Measurements from ENCODE around the gene NCOA6.
A peak's percentile ranks its signal among the peaks of the same experiment; 100 is the strongest.
"Not testable (repeated sequence)": the region's sequence is repeated elsewhere in the genome, so short reads cannot be mapped to it uniquely, and the experiment has no call there.

Gene NCOA6

GRCh38 chr20:34824806-34825529 lies 483 bp downstream of the NCOA6 start:
- ATAC-seq: peak; percentile 78 to 83

GRCh38 chr20:34824452-34824805 lies 1.0 kb downstream of the NCOA6 start:
- ATAC-seq: peak; percentile 76 to 82

GRCh38 chr20:34824026-34824425 lies 1.4 kb downstream of the NCOA6 start:
- no peak for ATAC-seq

- ATAC-seq: no peak
Observed at GRCh38 chr20:34820805-34821578, 4.5 kb downstream of the NCOA6 start.

- no peak for ATAC-seq
Observed at GRCh38 chr20:34817801-34818200, 7.7 kb downstream of the NCOA6 start.

GRCh38 chr20:34817072-34817471 lies 8.4 kb downstream of the NCOA6 start:
- ATAC-seq: no peak

GRCh38 chr20:34815636-34816035 lies 9.8 kb downstream of the NCOA6 start:
- no peak for ATAC-seq

GRCh38 chr20:34808583-34808982 lies 16.9 kb downstream of the NCOA6 start:
- no peak for ATAC-seq

GRCh38 chr20:34807944-34808465 lies 17.4 kb downstream of the NCOA6 start:
- not testable (repeated sequence) for ATAC-seq

- ATAC-seq: no peak
Observed at GRCh38 chr20:34806255-34806654, 19.2 kb downstream of the NCOA6 start.

- ATAC-seq: no peak
Observed at GRCh38 chr20:34798871-34799270, 26.6 kb downstream of the NCOA6 start.

- no peak for ATAC-seq
Observed at GRCh38 chr20:34798328-34798727, 27.1 kb downstream of the NCOA6 start.

- no peak for ATAC-seq
Observed at GRCh38 chr20:34797012-34797995, 28.1 kb downstream of the NCOA6 start.

- no peak for ATAC-seq
Observed at GRCh38 chr20:34794006-34794585, 31.4 kb downstream of the NCOA6 start.

GRCh38 chr20:34792687-34793363 lies 32.6 kb downstream of the NCOA6 start:
- no peak for ATAC-seq

GRCh38 chr20:34791289-34792020 lies 34.0 kb downstream of the NCOA6 start:
- no peak for ATAC-seq

GRCh38 chr20:34781220-34781619 lies 44.2 kb downstream of the NCOA6 start:
- no peak for ATAC-seq

- ATAC-seq: not testable (repeated sequence)
Observed at GRCh38 chr20:34780291-34780690, 45.2 kb downstream of the NCOA6 start.

- ATAC-seq: no peak
Observed at GRCh38 chr20:34776177-34776576, 49.3 kb downstream of the NCOA6 start.

- ATAC-seq: no peak
Observed at GRCh38 chr20:34774886-34775285, 50.6 kb downstream of the NCOA6 start.

GRCh38 chr20:34774449-34774848 lies 51.0 kb downstream of the NCOA6 start:
- no peak for ATAC-seq
